ENCODE measurements around the gene EXOSC10. TPM values are rescaled to one million over a fixed set of nuclear protein-coding genes. Genes with fewer than 3 reads are reported as not detected.
A peak's percentile ranks its signal among the peaks of the same experiment; 100 is the strongest.

The EXOSC10 gene
- total RNA-seq, 1 experiment from 2014 or later: 93.1 TPM

DNA sequence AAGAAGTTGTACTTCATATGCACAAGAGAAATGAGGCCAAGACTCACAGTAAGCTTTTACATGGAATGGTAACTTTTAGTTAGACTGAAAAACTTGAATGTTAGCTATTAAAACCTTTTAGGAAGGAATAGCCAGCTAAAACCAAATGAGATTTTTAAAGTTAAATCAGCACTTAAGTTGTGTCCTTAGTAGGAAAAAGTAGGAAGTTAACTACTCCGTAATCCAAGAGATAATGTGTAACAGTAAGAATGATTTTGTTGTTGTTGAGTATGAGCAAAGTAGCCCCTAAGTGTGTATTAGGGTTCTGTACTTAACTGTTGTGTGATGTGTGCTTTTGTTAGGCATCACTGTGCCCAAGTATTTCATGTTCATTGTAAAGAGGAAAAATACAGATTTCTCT lies 74.1 kb downstream of the EXOSC10 start:
- DNase-seq (ENCODE audit: low read depth, low spot score) (no peak), ATAC-seq (no peak)
- Histone ChIP-seq H3K4me3 (ENCODE audit: low read depth in 2 of 2, low read length in 2 of 2) (no peak overlapping the region), H3K27me3 (ENCODE audit: control insufficient read depth, insufficient read depth, low read length) (no peaks in the 10 kb centered on the region), H3K36me3 (ENCODE audit: control insufficient read depth, insufficient read depth, low read length) (peaks cover 32% of the 10 kb centered on the region), H3K9me3 (ENCODE audit: control insufficient read depth, insufficient read depth, low read depth, low read length) (no peaks in the 10 kb centered on the region), H3K27ac (ENCODE audit: low read length) (no peak overlapping the region), H3K4me1 (ENCODE audit: control insufficient read depth, insufficient read depth, low read length) (no peaks in the 10 kb centered on the region)
- TF ChIP-seq, protein P1, sequence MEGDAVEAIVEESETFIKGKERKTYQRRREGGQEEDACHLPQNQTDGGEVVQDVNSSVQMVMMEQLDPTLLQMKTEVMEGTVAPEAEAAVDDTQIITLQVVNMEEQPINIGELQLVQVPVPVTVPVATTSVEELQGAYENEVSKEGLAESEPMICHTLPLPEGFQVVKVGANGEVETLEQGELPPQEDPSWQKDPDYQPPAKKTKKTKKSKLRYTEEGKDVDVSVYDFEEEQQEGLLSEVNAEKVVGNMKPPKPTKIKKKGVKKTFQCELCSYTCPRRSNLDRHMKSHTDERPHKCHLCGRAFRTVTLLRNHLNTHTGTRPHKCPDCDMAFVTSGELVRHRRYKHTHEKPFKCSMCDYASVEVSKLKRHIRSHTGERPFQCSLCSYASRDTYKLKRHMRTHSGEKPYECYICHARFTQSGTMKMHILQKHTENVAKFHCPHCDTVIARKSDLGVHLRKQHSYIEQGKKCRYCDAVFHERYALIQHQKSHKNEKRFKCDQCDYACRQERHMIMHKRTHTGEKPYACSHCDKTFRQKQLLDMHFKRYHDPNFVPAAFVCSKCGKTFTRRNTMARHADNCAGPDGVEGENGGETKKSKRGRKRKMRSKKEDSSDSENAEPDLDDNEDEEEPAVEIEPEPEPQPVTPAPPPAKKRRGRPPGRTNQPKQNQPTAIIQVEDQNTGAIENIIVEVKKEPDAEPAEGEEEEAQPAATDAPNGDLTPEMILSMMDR (IDR thresholded peaks at IDR 0.05): no peak
- TF ChIP-seq TCF7L2 (IDR thresholded peaks at IDR 0.05; ENCODE audit: low read depth, low read length) (no peak), POLR2AphosphoS5 (IDR thresholded peaks at IDR 0.05; ENCODE audit: low read depth, low read length) (no peak), SIN3A (IDR thresholded peaks at IDR 0.05; ENCODE audit: borderline replicate concordance, insufficient read depth, low read depth, low read length) (no peak)
- TF ChIP-seq, protein P2, sequence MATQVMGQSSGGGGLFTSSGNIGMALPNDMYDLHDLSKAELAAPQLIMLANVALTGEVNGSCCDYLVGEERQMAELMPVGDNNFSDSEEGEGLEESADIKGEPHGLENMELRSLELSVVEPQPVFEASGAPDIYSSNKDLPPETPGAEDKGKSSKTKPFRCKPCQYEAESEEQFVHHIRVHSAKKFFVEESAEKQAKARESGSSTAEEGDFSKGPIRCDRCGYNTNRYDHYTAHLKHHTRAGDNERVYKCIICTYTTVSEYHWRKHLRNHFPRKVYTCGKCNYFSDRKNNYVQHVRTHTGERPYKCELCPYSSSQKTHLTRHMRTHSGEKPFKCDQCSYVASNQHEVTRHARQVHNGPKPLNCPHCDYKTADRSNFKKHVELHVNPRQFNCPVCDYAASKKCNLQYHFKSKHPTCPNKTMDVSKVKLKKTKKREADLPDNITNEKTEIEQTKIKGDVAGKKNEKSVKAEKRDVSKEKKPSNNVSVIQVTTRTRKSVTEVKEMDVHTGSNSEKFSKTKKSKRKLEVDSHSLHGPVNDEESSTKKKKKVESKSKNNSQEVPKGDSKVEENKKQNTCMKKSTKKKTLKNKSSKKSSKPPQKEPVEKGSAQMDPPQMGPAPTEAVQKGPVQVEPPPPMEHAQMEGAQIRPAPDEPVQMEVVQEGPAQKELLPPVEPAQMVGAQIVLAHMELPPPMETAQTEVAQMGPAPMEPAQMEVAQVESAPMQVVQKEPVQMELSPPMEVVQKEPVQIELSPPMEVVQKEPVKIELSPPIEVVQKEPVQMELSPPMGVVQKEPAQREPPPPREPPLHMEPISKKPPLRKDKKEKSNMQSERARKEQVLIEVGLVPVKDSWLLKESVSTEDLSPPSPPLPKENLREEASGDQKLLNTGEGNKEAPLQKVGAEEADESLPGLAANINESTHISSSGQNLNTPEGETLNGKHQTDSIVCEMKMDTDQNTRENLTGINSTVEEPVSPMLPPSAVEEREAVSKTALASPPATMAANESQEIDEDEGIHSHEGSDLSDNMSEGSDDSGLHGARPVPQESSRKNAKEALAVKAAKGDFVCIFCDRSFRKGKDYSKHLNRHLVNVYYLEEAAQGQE (IDR thresholded peaks at IDR 0.05; ENCODE audit: insufficient read depth in 1 of 2, low read depth in 2 of 2, low read length in 1 of 2): no peak
- intact Hi-C loops (cut with micrococcal nuclease; ENCODE audit: unreplicated experiment) (no loop called here), in situ Hi-C loops (cut with HindIII; ENCODE audit: low pct_unique_long_range_greater_than_20kb, low sequenced_read_pairs) (no loop called here)
- BruUV-seq (replicated peaks): no TSS peak
- CTCF ChIA-PET: no interaction called here
- POLR2A ChIA-PET: no interaction called here

DNA sequence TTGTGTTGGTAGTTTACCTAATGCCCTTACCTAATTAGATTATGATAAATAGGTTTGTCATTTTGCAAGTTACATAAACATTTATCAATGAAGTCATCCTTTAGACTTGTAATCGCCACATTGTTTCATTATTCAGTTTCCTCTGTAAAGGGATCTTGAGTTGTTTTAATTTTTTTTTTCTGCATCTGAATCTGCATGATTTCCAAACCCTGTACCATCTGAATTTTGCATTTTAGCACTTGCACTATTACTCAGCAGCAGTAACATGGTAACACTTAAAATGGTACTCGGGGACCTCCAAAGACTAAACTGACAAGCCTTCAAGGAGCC lies 74.8 kb downstream of the EXOSC10 start:
- no peaks in the 10 kb centered on the region for H3K9me3 ChIP-seq (ENCODE audit: control insufficient read depth, insufficient read depth, low read depth, low read length)
- H3K4me1 ChIP-seq (ENCODE audit: control insufficient read depth, insufficient read depth, low read length): no peaks in the 10 kb centered on the region
- no peaks in the 10 kb centered on the region for H3K27me3 ChIP-seq (ENCODE audit: control insufficient read depth, insufficient read depth, low read length)
- H3K4me3 ChIP-seq (ENCODE audit: low read depth in 2 of 2, low read length in 2 of 2): no peak overlapping the region
- in situ Hi-C loops (cut with HindIII; ENCODE audit: low pct_unique_long_range_greater_than_20kb, low sequenced_read_pairs): no loop called here
- DNase-seq (ENCODE audit: low read depth, low spot score): no peak
- no peak for ATAC-seq
- POLR2A ChIA-PET: no interaction called here
- BruUV-seq (replicated peaks): TSS peak; percentile 12
- intact Hi-C loops (cut with micrococcal nuclease; ENCODE audit: unreplicated experiment): no loop called here
- no peak overlapping the region for H3K27ac ChIP-seq (ENCODE audit: low read length)
- peaks cover 37% of the 10 kb centered on the region for H3K36me3 ChIP-seq (ENCODE audit: control insufficient read depth, insufficient read depth, low read length)
- CTCF ChIA-PET: no interaction called here
- TF ChIP-seq SIN3A (IDR thresholded peaks at IDR 0.05; ENCODE audit: borderline replicate concordance, insufficient read depth, low read depth, low read length): no peak
- TF ChIP-seq, protein P2 (IDR thresholded peaks at IDR 0.05; ENCODE audit: insufficient read depth in 1 of 2, low read depth in 2 of 2, low read length in 1 of 2): no peak
- no peak for TF ChIP-seq TCF7L2 (IDR thresholded peaks at IDR 0.05; ENCODE audit: low read depth, low read length)
- TF ChIP-seq POLR2AphosphoS5 (IDR thresholded peaks at IDR 0.05; ENCODE audit: low read depth, low read length): 0 out of 2 replicates have a peak, but pooled peaks have one; percentile 24
- TF ChIP-seq, protein P1 (IDR thresholded peaks at IDR 0.05): no peak
